Measurements from ENCODE around the gene TAF4B. TPM values are rescaled to one million over a fixed set of nuclear protein-coding genes. Genes with fewer than 3 reads are reported as not detected.

Gene TAF4B
- total RNA-seq, 1 donor from 2014 or later: 3.3 TPM

- H3K4me1 Mint-ChIP-seq (ENCODE audit: unreplicated experiment): no peaks in the 10 kb centered on the region
- H3K4me3 Mint-ChIP-seq (ENCODE audit: unreplicated experiment): no peak overlapping the region
- peaks cover 2% of the 10 kb centered on the region for H3K27me3 Mint-ChIP-seq (ENCODE audit: unreplicated experiment)
- DNase-seq (ENCODE audit: low spot score): no peak
- no peaks in the 10 kb centered on the region for H3K36me3 Mint-ChIP-seq (ENCODE audit: low read depth, unreplicated experiment)
- no peak overlapping the region for H3K27ac Mint-ChIP-seq (ENCODE audit: unreplicated experiment)
- H3K9me3 Mint-ChIP-seq (ENCODE audit: unreplicated experiment): no peaks in the 10 kb centered on the region
- no peak for TF ChIP-seq CTCF (IDR thresholded peaks at IDR 0.05; ENCODE audit: unreplicated experiment)
Observed at GRCh38 chr18:26262156-26262555, 35.9 kb downstream of the TAF4B start.

- TF ChIP-seq CTCF (IDR thresholded peaks at IDR 0.05; ENCODE audit: unreplicated experiment): no peak
- Mint-ChIP-seq H3K4me3 (ENCODE audit: unreplicated experiment) (no peak overlapping the region), H3K36me3 (ENCODE audit: low read depth, unreplicated experiment) (no peaks in the 10 kb centered on the region), H3K4me1 (ENCODE audit: unreplicated experiment) (no peaks in the 10 kb centered on the region), H3K27ac (ENCODE audit: unreplicated experiment) (no peak overlapping the region), H3K9me3 (ENCODE audit: unreplicated experiment) (no peaks in the 10 kb centered on the region), H3K27me3 (ENCODE audit: unreplicated experiment) (no peaks in the 10 kb centered on the region)
- no peak for DNase-seq (ENCODE audit: low spot score)
Observed at GRCh38 chr18:26267357-26267930, 41.2 kb downstream of the TAF4B start.

GRCh38 chr18:26268454-26268853, 42.2 kb downstream of the TAF4B start:
- H3K27me3 Mint-ChIP-seq (ENCODE audit: unreplicated experiment): no peaks in the 10 kb centered on the region
- H3K27ac Mint-ChIP-seq (ENCODE audit: unreplicated experiment): no peak overlapping the region
- H3K4me1 Mint-ChIP-seq (ENCODE audit: unreplicated experiment): no peaks in the 10 kb centered on the region
- no peaks in the 10 kb centered on the region for H3K36me3 Mint-ChIP-seq (ENCODE audit: low read depth, unreplicated experiment)
- no peaks in the 10 kb centered on the region for H3K9me3 Mint-ChIP-seq (ENCODE audit: unreplicated experiment)
- no peak for DNase-seq (ENCODE audit: low spot score)
- TF ChIP-seq CTCF (IDR thresholded peaks at IDR 0.05; ENCODE audit: unreplicated experiment): no peak
- no peak overlapping the region for H3K4me3 Mint-ChIP-seq (ENCODE audit: unreplicated experiment)

- Mint-ChIP-seq H3K27ac (ENCODE audit: unreplicated experiment) (no peak overlapping the region), H3K9me3 (ENCODE audit: unreplicated experiment) (no peaks in the 10 kb centered on the region), H3K4me1 (ENCODE audit: unreplicated experiment) (no peaks in the 10 kb centered on the region), H3K4me3 (ENCODE audit: unreplicated experiment) (no peak overlapping the region), H3K36me3 (ENCODE audit: low read depth, unreplicated experiment) (no peaks in the 10 kb centered on the region), H3K27me3 (ENCODE audit: unreplicated experiment) (peaks cover 1% of the 10 kb centered on the region)
- DNase-seq (ENCODE audit: low spot score): no peak
- no peak for TF ChIP-seq CTCF (IDR thresholded peaks at IDR 0.05; ENCODE audit: unreplicated experiment)
Observed at GRCh38 chr18:26271917-26272549, 45.8 kb downstream of the TAF4B start.

GRCh38 chr18:26277374-26277773, 51.1 kb downstream of the TAF4B start:
- H3K27ac Mint-ChIP-seq (ENCODE audit: unreplicated experiment): no peak overlapping the region
- peaks cover 1% of the 10 kb centered on the region for H3K27me3 Mint-ChIP-seq (ENCODE audit: unreplicated experiment)
- no peak overlapping the region for H3K4me3 Mint-ChIP-seq (ENCODE audit: unreplicated experiment)
- TF ChIP-seq CTCF (IDR thresholded peaks at IDR 0.05; ENCODE audit: unreplicated experiment): no peak
- H3K9me3 Mint-ChIP-seq (ENCODE audit: unreplicated experiment): no peaks in the 10 kb centered on the region
- H3K4me1 Mint-ChIP-seq (ENCODE audit: unreplicated experiment): no peaks in the 10 kb centered on the region
- no peak for DNase-seq (ENCODE audit: low spot score)
- peaks cover 9% of the 10 kb centered on the region for H3K36me3 Mint-ChIP-seq (ENCODE audit: low read depth, unreplicated experiment)

Data from endothelial cell (in vitro differentiated cells).